ENCODE results near the gene KCNK6. TPM values are rescaled to one million over a fixed set of nuclear protein-coding genes. Genes with fewer than 3 reads are reported as not detected.

Gene KCNK6
- total and polyA plus RNA-seq, 2 experiments from 2014 or later, result 9.0 to 14.6 TPM

- TF ChIP-seq, protein P1, sequence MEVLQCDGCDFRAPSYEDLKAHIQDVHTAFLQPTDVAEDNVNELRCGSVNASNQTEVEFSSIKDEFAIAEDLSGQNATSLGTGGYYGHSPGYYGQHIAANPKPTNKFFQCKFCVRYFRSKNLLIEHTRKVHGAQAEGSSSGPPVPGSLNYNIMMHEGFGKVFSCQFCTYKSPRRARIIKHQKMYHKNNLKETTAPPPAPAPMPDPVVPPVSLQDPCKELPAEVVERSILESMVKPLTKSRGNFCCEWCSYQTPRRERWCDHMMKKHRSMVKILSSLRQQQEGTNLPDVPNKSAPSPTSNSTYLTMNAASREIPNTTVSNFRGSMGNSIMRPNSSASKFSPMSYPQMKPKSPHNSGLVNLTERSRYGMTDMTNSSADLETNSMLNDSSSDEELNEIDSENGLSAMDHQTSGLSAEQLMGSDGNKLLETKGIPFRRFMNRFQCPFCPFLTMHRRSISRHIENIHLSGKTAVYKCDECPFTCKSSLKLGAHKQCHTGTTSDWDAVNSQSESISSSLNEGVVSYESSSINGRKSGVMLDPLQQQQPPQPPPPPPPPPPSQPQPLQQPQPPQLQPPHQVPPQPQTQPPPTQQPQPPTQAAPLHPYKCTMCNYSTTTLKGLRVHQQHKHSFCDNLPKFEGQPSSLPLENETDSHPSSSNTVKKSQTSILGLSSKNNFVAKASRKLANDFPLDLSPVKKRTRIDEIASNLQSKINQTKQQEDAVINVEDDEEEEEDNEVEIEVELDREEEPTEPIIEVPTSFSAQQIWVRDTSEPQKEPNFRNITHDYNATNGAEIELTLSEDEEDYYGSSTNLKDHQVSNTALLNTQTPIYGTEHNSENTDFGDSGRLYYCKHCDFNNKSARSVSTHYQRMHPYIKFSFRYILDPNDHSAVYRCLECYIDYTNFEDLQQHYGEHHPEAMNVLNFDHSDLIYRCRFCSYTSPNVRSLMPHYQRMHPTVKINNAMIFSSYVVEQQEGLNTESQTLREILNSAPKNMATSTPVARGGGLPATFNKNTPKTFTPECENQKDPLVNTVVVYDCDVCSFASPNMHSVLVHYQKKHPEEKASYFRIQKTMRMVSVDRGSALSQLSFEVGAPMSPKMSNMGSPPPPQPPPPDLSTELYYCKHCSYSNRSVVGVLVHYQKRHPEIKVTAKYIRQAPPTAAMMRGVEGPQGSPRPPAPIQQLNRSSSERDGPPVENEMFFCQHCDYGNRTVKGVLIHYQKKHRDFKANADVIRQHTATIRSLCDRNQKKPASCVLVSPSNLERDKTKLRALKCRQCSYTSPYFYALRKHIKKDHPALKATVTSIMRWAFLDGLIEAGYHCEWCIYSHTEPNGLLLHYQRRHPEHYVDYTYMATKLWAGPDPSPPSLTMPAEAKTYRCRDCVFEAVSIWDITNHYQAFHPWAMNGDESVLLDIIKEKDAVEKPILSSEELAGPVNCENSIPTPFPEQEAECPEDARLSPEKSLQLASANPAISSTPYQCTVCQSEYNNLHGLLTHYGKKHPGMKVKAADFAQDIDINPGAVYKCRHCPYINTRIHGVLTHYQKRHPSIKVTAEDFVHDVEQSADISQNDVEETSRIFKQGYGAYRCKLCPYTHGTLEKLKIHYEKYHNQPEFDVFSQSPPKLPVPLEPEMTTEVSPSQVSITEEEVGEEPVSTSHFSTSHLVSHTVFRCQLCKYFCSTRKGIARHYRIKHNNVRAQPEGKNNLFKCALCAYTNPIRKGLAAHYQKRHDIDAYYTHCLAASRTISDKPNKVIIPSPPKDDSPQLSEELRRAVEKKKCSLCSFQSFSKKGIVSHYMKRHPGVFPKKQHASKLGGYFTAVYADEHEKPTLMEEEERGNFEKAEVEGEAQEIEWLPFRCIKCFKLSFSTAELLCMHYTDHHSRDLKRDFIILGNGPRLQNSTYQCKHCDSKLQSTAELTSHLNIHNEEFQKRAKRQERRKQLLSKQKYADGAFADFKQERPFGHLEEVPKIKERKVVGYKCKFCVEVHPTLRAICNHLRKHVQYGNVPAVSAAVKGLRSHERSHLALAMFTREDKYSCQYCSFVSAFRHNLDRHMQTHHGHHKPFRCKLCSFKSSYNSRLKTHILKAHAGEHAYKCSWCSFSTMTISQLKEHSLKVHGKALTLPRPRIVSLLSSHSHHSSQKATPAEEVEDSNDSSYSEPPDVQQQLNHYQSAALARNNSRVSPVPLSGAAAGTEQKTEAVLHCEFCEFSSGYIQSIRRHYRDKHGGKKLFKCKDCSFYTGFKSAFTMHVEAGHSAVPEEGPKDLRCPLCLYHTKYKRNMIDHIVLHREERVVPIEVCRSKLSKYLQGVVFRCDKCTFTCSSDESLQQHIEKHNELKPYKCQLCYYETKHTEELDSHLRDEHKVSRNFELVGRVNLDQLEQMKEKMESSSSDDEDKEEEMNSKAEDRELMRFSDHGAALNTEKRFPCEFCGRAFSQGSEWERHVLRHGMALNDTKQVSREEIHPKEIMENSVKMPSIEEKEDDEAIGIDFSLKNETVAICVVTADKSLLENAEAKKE (CRISPR knock-in tag; IDR thresholded peaks at IDR 0.05), result no peak
- TF ChIP-seq POLR2AphosphoS5 (IDR thresholded peaks at IDR 0.05; ENCODE audit: low read depth) (no peak), JUNB (IDR thresholded peaks at IDR 0.05; ENCODE audit: unreplicated experiment) (no peak)
These were observed 29.0 kb upstream of the KCNK6 start (continued) for GRCh38 chr19:38290631-38291147.

DNA sequence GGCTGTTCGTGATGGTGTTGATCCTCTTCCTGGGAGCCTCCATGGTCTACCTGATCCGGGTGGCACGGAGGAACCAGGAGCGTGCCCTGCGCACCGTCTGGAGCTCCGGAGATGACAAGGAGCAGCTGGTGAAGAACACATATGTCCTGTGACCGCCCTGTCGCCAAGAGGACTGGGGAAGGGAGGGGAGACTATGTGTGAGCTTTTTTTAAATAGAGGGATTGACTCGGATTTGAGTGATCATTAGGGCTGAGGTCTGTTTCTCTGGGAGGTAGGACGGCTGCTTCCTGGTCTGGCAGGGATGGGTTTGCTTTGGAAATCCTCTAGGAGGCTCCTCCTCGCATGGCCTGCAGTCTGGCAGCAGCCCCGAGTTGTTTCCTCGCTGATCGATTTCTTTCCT, 27.8 kb upstream of the KCNK6 start:
- Histone ChIP-seq H2AFZ (no peak overlapping the region), H3K4me3 (no peak overlapping the region), H3K36me3 (ENCODE audit: insufficient read depth) (peaks cover 13% of the 10 kb centered on the region), H3F3A (replicated peaks; ENCODE audit: low read depth) (peaks cover 17% of the 10 kb centered on the region; the same call in 1 of the 2 replicates), H3K4me2 (no peak overlapping the region), H3K4me1 (ENCODE audit: insufficient read depth) (no peaks in the 10 kb centered on the region), H3K27ac (ENCODE audit: low read depth) (no peak overlapping the region), H3K27me3 (ENCODE audit: insufficient read depth) (no peaks in the 10 kb centered on the region), H3K9me2 (ENCODE audit: insufficient read depth) (no peaks in the 10 kb centered on the region), H3K79me2 (replicated peaks; ENCODE audit: insufficient read depth) (no peaks in the 10 kb centered on the region; the same call in 1 of the 2 replicates), H4K20me1 (replicated peaks; ENCODE audit: insufficient read depth) (no peaks in the 10 kb centered on the region; the same call in 1 of the 2 replicates)
- DNase-seq (ENCODE audit: low spot score) (no peak), ATAC-seq (no peak)
- TF ChIP-seq REST (IDR thresholded peaks at IDR 0.05; ENCODE audit: unreplicated experiment), result no peak
- TF ChIP-seq CREB1 (CRISPR knock-in tag; IDR thresholded peaks at IDR 0.05; ENCODE audit: low read depth), result no peak
- no peak for TF ChIP-seq NANOG (IDR thresholded peaks at IDR 0.05; ENCODE audit: borderline replicate concordance)
- no peak for TF ChIP-seq ZNF114 (CRISPR knock-in tag; IDR thresholded peaks at IDR 0.05)
- TF ChIP-seq, protein P2, sequence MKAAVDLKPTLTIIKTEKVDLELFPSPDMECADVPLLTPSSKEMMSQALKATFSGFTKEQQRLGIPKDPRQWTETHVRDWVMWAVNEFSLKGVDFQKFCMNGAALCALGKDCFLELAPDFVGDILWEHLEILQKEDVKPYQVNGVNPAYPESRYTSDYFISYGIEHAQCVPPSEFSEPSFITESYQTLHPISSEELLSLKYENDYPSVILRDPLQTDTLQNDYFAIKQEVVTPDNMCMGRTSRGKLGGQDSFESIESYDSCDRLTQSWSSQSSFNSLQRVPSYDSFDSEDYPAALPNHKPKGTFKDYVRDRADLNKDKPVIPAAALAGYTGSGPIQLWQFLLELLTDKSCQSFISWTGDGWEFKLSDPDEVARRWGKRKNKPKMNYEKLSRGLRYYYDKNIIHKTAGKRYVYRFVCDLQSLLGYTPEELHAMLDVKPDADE (IDR thresholded peaks at IDR 0.05), result no peak
- TF ChIP-seq POLR2AphosphoS5 (IDR thresholded peaks at IDR 0.05; ENCODE audit: low read depth), result no peak
- TF ChIP-seq JUNB (IDR thresholded peaks at IDR 0.05; ENCODE audit: unreplicated experiment), result no peak
- TF ChIP-seq, protein P3, sequence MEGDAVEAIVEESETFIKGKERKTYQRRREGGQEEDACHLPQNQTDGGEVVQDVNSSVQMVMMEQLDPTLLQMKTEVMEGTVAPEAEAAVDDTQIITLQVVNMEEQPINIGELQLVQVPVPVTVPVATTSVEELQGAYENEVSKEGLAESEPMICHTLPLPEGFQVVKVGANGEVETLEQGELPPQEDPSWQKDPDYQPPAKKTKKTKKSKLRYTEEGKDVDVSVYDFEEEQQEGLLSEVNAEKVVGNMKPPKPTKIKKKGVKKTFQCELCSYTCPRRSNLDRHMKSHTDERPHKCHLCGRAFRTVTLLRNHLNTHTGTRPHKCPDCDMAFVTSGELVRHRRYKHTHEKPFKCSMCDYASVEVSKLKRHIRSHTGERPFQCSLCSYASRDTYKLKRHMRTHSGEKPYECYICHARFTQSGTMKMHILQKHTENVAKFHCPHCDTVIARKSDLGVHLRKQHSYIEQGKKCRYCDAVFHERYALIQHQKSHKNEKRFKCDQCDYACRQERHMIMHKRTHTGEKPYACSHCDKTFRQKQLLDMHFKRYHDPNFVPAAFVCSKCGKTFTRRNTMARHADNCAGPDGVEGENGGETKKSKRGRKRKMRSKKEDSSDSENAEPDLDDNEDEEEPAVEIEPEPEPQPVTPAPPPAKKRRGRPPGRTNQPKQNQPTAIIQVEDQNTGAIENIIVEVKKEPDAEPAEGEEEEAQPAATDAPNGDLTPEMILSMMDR (conservative IDR thresholded peaks at IDR 0.05; ENCODE audit: low read depth in 2 of 2), result no peak
- TF ChIP-seq ZNF331 (CRISPR knock-in tag; IDR thresholded peaks at IDR 0.05; ENCODE audit: low read depth), result no peak
- no peak for TF ChIP-seq STAT1 (IDR thresholded peaks at IDR 0.05; ENCODE audit: unreplicated experiment)
- Mint-ChIP-seq H3K27ac (no peak overlapping the region), H3K4me1 (peaks cover 2% of the 10 kb centered on the region; the same call in 2 of the 3 replicates), H3K9me3 (0 out of 3 replicates have a peak, but pooled peaks cover 3% of the 10 kb centered on the region), H3K4me3 (no peak overlapping the region), H3K36me3 (ENCODE audit: low read depth) (peaks cover 51% of the 10 kb centered on the region), H3K27me3 (ENCODE audit: insufficient read depth, low read depth, poor library complexity) (peaks cover 11% of the 10 kb centered on the region)

Data from GM23338 (cell line).